KG1 (cell line): ENCODE results near the gene HCN3.
A peak's percentile ranks its signal among the peaks of the same experiment; 100 is the strongest.

ENCODE experiments used
- DNase-seq: peaks from one replicate; lab custom pipeline; 2025; lab: John Stamatoyannopoulos, UW

The HCN3 gene

GRCh38 chr1:155254228-155254713 lies 23.0 kb upstream of the HCN3 start:
- DNase-seq, result no peak

- no peak for DNase-seq
Observed at GRCh38 chr1:155254714-155255242, 22.5 kb upstream of the HCN3 start.

GRCh38 chr1:155255243-155256007 lies 21.8 kb upstream of the HCN3 start, which contains the start of gene ENTREP3:
TSS of gene ENTREP3 (minus strand) at chr1:155255483. CDS start at chr1:155254877, 606 bp downstream.
- DNase-seq, result no peak

- DNase-seq, result no peak
Observed at GRCh38 chr1:155256058-155256852, 21.0 kb upstream of the HCN3 start.

- no peak for DNase-seq
Observed at GRCh38 chr1:155260276-155260675, 17.0 kb upstream of the HCN3 start.

- no peak for DNase-seq
Observed at GRCh38 chr1:155261493-155261851, 15.8 kb upstream of the HCN3 start.

- DNase-seq, result peak; percentile 87
Observed at GRCh38 chr1:155261852-155262673, 15.2 kb upstream of the HCN3 start, which contains the start of gene SCAMP3. TSS of gene SCAMP3 (minus strand) at chr1:155262360. CDS start at chr1:155262151, 209 bp downstream.

GRCh38 chr1:155263067-155263466 lies 14.2 kb upstream of the HCN3 start:
- no peak for DNase-seq

GRCh38 chr1:155266553-155266952 lies 10.7 kb upstream of the HCN3 start:
- DNase-seq, result no peak

- DNase-seq, result no peak
Observed at GRCh38 chr1:155267373-155267772, 9.9 kb upstream of the HCN3 start.

GRCh38 chr1:155268630-155269029 lies 8.6 kb upstream of the HCN3 start:
- no peak for DNase-seq

- no peak for DNase-seq
Observed at GRCh38 chr1:155269381-155269780, 7.9 kb upstream of the HCN3 start.

- no peak for DNase-seq
Observed at GRCh38 chr1:155272466-155273342, 4.6 kb upstream of the HCN3 start.

- peak; percentile 76 for DNase-seq
Observed at GRCh38 chr1:155273343-155274245, 3.7 kb upstream of the HCN3 start, which contains the start of gene CLK2. TSS of gene CLK2 (minus strand) at chr1:155273504. CDS start at chr1:155270977, 2,527 bp downstream.

- no peak for DNase-seq
Observed at GRCh38 chr1:155277902-155278688, 832 bp downstream of the HCN3 start.

GRCh38 chr1:155278689-155279160 lies 1.5 kb downstream of the HCN3 start:
- no peak for DNase-seq

- DNase-seq, result no peak
Observed at GRCh38 chr1:155279268-155279667, 2.0 kb downstream of the HCN3 start.

- DNase-seq, result no peak
Observed at GRCh38 chr1:155282488-155283091, 5.3 kb downstream of the HCN3 start.
